ENCODE data around the gene MPZ.

MPZ gene

DNA sequence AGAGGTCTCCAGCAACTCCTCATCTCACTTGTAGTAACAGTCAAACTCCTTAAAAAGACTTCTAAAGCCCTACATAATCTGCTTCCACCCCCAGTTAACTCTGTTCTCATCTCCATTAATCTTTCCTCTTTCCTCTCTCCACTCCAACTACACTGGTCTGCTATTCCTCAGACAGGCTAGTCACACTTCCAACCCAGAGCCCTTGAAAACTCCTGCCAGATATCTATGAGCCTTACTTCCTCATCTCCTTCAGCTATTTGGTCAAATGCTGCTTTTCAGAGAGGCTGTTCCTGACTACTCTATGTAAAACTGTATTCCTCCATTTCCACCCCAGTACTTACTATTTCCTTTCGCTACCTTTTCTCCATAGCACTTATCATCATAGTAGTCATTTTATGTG lies 26.8 kb downstream of the MPZ start:
- H3K9ac ChIP-seq (ENCODE audit: low read length): no peak overlapping the region
- no peak for TF ChIP-seq EZH2phosphoT487 (conservative IDR thresholded peaks at IDR 0.05; ENCODE audit: low read length)
- TF ChIP-seq, protein P1, sequence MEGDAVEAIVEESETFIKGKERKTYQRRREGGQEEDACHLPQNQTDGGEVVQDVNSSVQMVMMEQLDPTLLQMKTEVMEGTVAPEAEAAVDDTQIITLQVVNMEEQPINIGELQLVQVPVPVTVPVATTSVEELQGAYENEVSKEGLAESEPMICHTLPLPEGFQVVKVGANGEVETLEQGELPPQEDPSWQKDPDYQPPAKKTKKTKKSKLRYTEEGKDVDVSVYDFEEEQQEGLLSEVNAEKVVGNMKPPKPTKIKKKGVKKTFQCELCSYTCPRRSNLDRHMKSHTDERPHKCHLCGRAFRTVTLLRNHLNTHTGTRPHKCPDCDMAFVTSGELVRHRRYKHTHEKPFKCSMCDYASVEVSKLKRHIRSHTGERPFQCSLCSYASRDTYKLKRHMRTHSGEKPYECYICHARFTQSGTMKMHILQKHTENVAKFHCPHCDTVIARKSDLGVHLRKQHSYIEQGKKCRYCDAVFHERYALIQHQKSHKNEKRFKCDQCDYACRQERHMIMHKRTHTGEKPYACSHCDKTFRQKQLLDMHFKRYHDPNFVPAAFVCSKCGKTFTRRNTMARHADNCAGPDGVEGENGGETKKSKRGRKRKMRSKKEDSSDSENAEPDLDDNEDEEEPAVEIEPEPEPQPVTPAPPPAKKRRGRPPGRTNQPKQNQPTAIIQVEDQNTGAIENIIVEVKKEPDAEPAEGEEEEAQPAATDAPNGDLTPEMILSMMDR (IDR thresholded peaks at IDR 0.05; ENCODE audit: insufficient read depth, low read length, poor library complexity, severe bottlenecking): no peak
- no peak overlapping the region for H3K27ac ChIP-seq (ENCODE audit: low read depth, low read length)
- H3K9me3 ChIP-seq (ENCODE audit: insufficient read depth, low read length): no peaks in the 10 kb centered on the region
- H3K9me2 ChIP-seq (replicated peaks; ENCODE audit: insufficient read depth, low read length): no peaks in the 10 kb centered on the region
- no peaks in the 10 kb centered on the region for H3K36me3 ChIP-seq (ENCODE audit: low read length)
- H2AFZ ChIP-seq (ENCODE audit: low read depth, low read length, severe bottlenecking): no peak overlapping the region
- H3K27me3 ChIP-seq (ENCODE audit: low read length): no peaks in the 10 kb centered on the region
- no peaks in the 10 kb centered on the region for H3F3A ChIP-seq (ENCODE audit: insufficient read depth)
- no peak overlapping the region for H3K4me2 ChIP-seq (ENCODE audit: low read depth, low read length, poor library complexity, severe bottlenecking)
- H3K4me3 ChIP-seq (ENCODE audit: insufficient read depth, low read length, poor library complexity, severe bottlenecking): no peak overlapping the region
- no peaks in the 10 kb centered on the region for H4K20me1 ChIP-seq (ENCODE audit: low read depth, low read length)
- H3K79me2 ChIP-seq (ENCODE audit: insufficient read depth, low read length): no peaks in the 10 kb centered on the region

DNA sequence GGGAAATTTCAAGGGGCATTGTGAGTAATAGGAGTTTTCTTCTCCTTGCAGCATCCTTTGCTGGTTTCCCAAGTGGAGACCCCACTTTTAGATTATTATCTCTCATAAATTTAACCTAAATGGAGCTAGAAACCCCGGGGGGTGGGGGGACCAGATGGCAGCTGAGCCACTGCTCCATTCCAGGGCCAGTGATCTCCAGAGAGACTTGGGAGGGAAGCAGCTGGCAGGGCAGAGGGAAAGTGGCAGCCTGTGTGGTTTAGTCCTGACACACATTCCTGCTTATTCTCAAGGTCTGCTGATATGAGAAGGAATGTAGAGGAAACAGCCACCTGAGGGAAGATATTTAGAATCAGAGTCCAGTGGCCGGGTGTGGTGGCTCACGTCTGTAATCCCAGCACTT lies 34.9 kb downstream of the MPZ start:
- TF ChIP-seq, protein P1 (IDR thresholded peaks at IDR 0.05; ENCODE audit: insufficient read depth, low read length, poor library complexity, severe bottlenecking): no peak
- no peak for TF ChIP-seq EZH2phosphoT487 (conservative IDR thresholded peaks at IDR 0.05; ENCODE audit: low read length)
- no peaks in the 10 kb centered on the region for H3K36me3 ChIP-seq (ENCODE audit: low read length)
- no peaks in the 10 kb centered on the region for H4K20me1 ChIP-seq (ENCODE audit: low read depth, low read length)
- H3K9me3 ChIP-seq (ENCODE audit: insufficient read depth, low read length): no peaks in the 10 kb centered on the region
- no peaks in the 10 kb centered on the region for H3K27me3 ChIP-seq (ENCODE audit: low read length)
- no peak overlapping the region for H2AFZ ChIP-seq (ENCODE audit: low read depth, low read length, severe bottlenecking)
- H3K4me3 ChIP-seq (ENCODE audit: insufficient read depth, low read length, poor library complexity, severe bottlenecking): no peak overlapping the region
- H3K4me2 ChIP-seq (ENCODE audit: low read depth, low read length, poor library complexity, severe bottlenecking): no peak overlapping the region
- no peak overlapping the region for H3K27ac ChIP-seq (ENCODE audit: low read depth, low read length)
- H3K9ac ChIP-seq (ENCODE audit: low read length): no peak overlapping the region
- no peaks in the 10 kb centered on the region for H3K9me2 ChIP-seq (replicated peaks; ENCODE audit: insufficient read depth, low read length)
- H3F3A ChIP-seq (ENCODE audit: insufficient read depth): no peaks in the 10 kb centered on the region
- H3K79me2 ChIP-seq (ENCODE audit: insufficient read depth, low read length): no peaks in the 10 kb centered on the region

- H3K4me3 ChIP-seq (ENCODE audit: insufficient read depth, low read length, poor library complexity, severe bottlenecking): no peak overlapping the region
- TF ChIP-seq, protein P1 (IDR thresholded peaks at IDR 0.05; ENCODE audit: insufficient read depth, low read length, poor library complexity, severe bottlenecking): no peak
- no peak for TF ChIP-seq EZH2phosphoT487 (conservative IDR thresholded peaks at IDR 0.05; ENCODE audit: low read length)
- no peaks in the 10 kb centered on the region for H3K9me3 ChIP-seq (ENCODE audit: insufficient read depth, low read length)
- no peak overlapping the region for H3K4me2 ChIP-seq (ENCODE audit: low read depth, low read length, poor library complexity, severe bottlenecking)
- H3K36me3 ChIP-seq (ENCODE audit: low read length): no peaks in the 10 kb centered on the region
- no peak overlapping the region for H3K9ac ChIP-seq (ENCODE audit: low read length)
- H2AFZ ChIP-seq (ENCODE audit: low read depth, low read length, severe bottlenecking): no peak overlapping the region
- no peak overlapping the region for H3K27ac ChIP-seq (ENCODE audit: low read depth, low read length)
- no peaks in the 10 kb centered on the region for H3K27me3 ChIP-seq (ENCODE audit: low read length)
- no peaks in the 10 kb centered on the region for H3K9me2 ChIP-seq (replicated peaks; ENCODE audit: insufficient read depth, low read length)
- no peaks in the 10 kb centered on the region for H3K79me2 ChIP-seq (ENCODE audit: insufficient read depth, low read length)
- no peaks in the 10 kb centered on the region for H4K20me1 ChIP-seq (ENCODE audit: low read depth, low read length)
- H3F3A ChIP-seq (ENCODE audit: insufficient read depth): no peaks in the 10 kb centered on the region
Measured at GRCh38 chr1:161273402-161273801, 36.4 kb downstream of the MPZ start.
